ENCODE results near the gene TNRC6B. TPM values are rescaled to one million over a fixed set of nuclear protein-coding genes. Genes with fewer than 3 reads are reported as not detected.
A peak's percentile ranks its signal among the peaks of the same experiment; 100 is the strongest.

TNRC6B gene
- total RNA-seq, 1 donor = 26.4 TPM

DNA sequence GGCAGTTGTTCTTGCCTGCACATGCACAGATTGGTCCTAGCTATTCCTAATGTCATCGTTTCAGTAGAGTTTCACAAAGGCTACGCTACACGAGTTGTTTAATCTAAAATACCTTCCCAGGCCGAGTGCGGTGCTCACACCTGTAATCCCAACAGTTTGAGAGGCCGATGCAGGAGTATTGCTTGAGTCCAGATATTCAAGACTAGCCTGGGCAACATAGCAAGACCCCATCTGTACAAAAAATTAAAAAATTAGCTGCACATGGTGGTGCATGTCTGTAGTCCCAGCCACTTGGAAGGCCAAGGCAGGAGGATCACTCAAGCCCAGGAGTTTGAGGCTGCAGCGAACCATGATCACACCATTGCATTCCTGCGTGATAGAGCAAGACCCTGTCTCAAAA, 56.2 kb downstream of the TNRC6B start:
- H4K20me1 ChIP-seq (ENCODE audit: insufficient read depth, low read length) = peaks cover 22% of the 10 kb centered on the region
- no peak overlapping the region for H2AFZ ChIP-seq (ENCODE audit: low read length)
- TF ChIP-seq, protein P1, sequence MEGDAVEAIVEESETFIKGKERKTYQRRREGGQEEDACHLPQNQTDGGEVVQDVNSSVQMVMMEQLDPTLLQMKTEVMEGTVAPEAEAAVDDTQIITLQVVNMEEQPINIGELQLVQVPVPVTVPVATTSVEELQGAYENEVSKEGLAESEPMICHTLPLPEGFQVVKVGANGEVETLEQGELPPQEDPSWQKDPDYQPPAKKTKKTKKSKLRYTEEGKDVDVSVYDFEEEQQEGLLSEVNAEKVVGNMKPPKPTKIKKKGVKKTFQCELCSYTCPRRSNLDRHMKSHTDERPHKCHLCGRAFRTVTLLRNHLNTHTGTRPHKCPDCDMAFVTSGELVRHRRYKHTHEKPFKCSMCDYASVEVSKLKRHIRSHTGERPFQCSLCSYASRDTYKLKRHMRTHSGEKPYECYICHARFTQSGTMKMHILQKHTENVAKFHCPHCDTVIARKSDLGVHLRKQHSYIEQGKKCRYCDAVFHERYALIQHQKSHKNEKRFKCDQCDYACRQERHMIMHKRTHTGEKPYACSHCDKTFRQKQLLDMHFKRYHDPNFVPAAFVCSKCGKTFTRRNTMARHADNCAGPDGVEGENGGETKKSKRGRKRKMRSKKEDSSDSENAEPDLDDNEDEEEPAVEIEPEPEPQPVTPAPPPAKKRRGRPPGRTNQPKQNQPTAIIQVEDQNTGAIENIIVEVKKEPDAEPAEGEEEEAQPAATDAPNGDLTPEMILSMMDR (IDR thresholded peaks at IDR 0.05; ENCODE audit: extremely low read depth, low read depth, low read length) = no peak
- H3K4me2 ChIP-seq (ENCODE audit: insufficient read depth, low read length) = no peak overlapping the region
- no peaks in the 10 kb centered on the region for H3K27me3 ChIP-seq (ENCODE audit: insufficient read depth, low read length)
- no peak overlapping the region for H3K27ac ChIP-seq (ENCODE audit: low read depth, low read length)
- DNase-seq (ENCODE audit: insufficient read length, low spot score, missing footprints) = no peak
- peaks cover 26% of the 10 kb centered on the region for H3K4me1 ChIP-seq (ENCODE audit: insufficient read depth, low read length)
- no peaks in the 10 kb centered on the region for H3K36me3 ChIP-seq (ENCODE audit: insufficient read depth, low read length)
- no peak overlapping the region for H3K4me3 ChIP-seq (ENCODE audit: insufficient read depth, low read length)
- no peaks in the 10 kb centered on the region for H3K9me3 ChIP-seq (ENCODE audit: low read depth, low read length)
- H3K79me2 ChIP-seq (ENCODE audit: insufficient read depth, low read length) = peaks cover 55% of the 10 kb centered on the region

GRCh38 chr22:40234658-40235057, 56.9 kb downstream of the TNRC6B start:
- Histone ChIP-seq H3K9me3 (ENCODE audit: low read depth, low read length) (no peaks in the 10 kb centered on the region), H3K27ac (ENCODE audit: low read depth, low read length) (no peak overlapping the region), H3K27me3 (ENCODE audit: insufficient read depth, low read length) (no peaks in the 10 kb centered on the region), H2AFZ (ENCODE audit: low read length) (no peak overlapping the region), H3K4me3 (ENCODE audit: insufficient read depth, low read length) (no peak overlapping the region), H3K36me3 (ENCODE audit: insufficient read depth, low read length) (no peaks in the 10 kb centered on the region), H4K20me1 (ENCODE audit: insufficient read depth, low read length) (peaks cover 27% of the 10 kb centered on the region), H3K4me1 (ENCODE audit: insufficient read depth, low read length) (peaks cover 34% of the 10 kb centered on the region), H3K79me2 (ENCODE audit: insufficient read depth, low read length) (peaks cover 54% of the 10 kb centered on the region), H3K4me2 (ENCODE audit: insufficient read depth, low read length) (no peak overlapping the region)
- DNase-seq (ENCODE audit: insufficient read length, low spot score, missing footprints) = no peak
- TF ChIP-seq, protein P1 (IDR thresholded peaks at IDR 0.05; ENCODE audit: extremely low read depth, low read depth, low read length) = no peak

GRCh38 chr22:40235308-40235707, 57.6 kb downstream of the TNRC6B start:
- H3K36me3 ChIP-seq (ENCODE audit: insufficient read depth, low read length) = no peaks in the 10 kb centered on the region
- H2AFZ ChIP-seq (ENCODE audit: low read length) = no peak overlapping the region
- H3K4me2 ChIP-seq (ENCODE audit: insufficient read depth, low read length) = no peak overlapping the region
- H3K27me3 ChIP-seq (ENCODE audit: insufficient read depth, low read length) = no peaks in the 10 kb centered on the region
- peak; percentile 35 for DNase-seq (ENCODE audit: insufficient read length, low spot score, missing footprints)
- TF ChIP-seq, protein P1 (IDR thresholded peaks at IDR 0.05; ENCODE audit: extremely low read depth, low read depth, low read length) = no peak
- H3K79me2 ChIP-seq (ENCODE audit: insufficient read depth, low read length) = peaks cover 57% of the 10 kb centered on the region
- peaks cover 30% of the 10 kb centered on the region for H4K20me1 ChIP-seq (ENCODE audit: insufficient read depth, low read length)
- H3K27ac ChIP-seq (ENCODE audit: low read depth, low read length) = no peak overlapping the region
- H3K4me3 ChIP-seq (ENCODE audit: insufficient read depth, low read length) = no peak overlapping the region
- peaks cover 34% of the 10 kb centered on the region for H3K4me1 ChIP-seq (ENCODE audit: insufficient read depth, low read length)
- no peaks in the 10 kb centered on the region for H3K9me3 ChIP-seq (ENCODE audit: low read depth, low read length)

DNA sequence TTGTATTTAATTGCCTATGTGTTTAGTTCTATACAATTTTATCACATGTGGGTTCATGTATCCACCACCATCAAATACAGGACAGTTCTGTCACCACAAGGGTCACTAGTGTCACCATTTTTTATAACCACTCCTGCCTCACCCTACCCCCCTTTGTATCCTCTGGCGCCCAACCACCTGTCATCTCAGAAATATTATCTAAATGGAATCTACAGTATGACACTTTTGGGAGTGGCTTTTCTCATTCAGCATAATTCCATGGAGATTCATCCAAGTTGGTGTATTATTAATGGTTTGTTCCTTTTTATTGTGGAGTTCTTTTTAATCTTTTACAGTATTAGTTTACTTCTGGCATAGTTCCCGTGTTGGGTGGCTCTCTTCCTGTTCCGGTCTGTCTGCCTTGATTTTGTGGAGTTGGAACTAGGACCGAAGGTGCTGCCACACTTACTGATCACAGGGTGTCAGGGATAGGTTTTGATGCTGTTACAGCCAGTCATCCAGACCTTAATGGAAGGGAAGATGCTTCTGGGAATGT, 58.5 kb downstream of the TNRC6B start:
- no peaks in the 10 kb centered on the region for H3K36me3 ChIP-seq (ENCODE audit: insufficient read depth, low read length)
- no peak overlapping the region for H3K4me3 ChIP-seq (ENCODE audit: insufficient read depth, low read length)
- no peak for DNase-seq (ENCODE audit: insufficient read length, low spot score, missing footprints)
- H3K79me2 ChIP-seq (ENCODE audit: insufficient read depth, low read length) = peaks cover 66% of the 10 kb centered on the region
- no peaks in the 10 kb centered on the region for H3K9me3 ChIP-seq (ENCODE audit: low read depth, low read length)
- TF ChIP-seq, protein P1 (IDR thresholded peaks at IDR 0.05; ENCODE audit: extremely low read depth, low read depth, low read length) = no peak
- no peaks in the 10 kb centered on the region for H3K27me3 ChIP-seq (ENCODE audit: insufficient read depth, low read length)
- H3K4me2 ChIP-seq (ENCODE audit: insufficient read depth, low read length) = no peak overlapping the region
- H2AFZ ChIP-seq (ENCODE audit: low read length) = no peak overlapping the region
- no peak overlapping the region for H3K27ac ChIP-seq (ENCODE audit: low read depth, low read length)
- H3K4me1 ChIP-seq (ENCODE audit: insufficient read depth, low read length) = peaks cover 34% of the 10 kb centered on the region
- H4K20me1 ChIP-seq (ENCODE audit: insufficient read depth, low read length) = peaks cover 34% of the 10 kb centered on the region
